Forelimb muscle (tissue), 1 donor: ENCODE measurements around the gene ZNF592. TPM values are rescaled to one million over a fixed set of nuclear protein-coding genes. Genes with fewer than 3 reads are reported as not detected.

Experiments
- DNase-seq: peaks from one replicate; pipeline ENCODE4 v3.0.0-alpha.2; 2013; ENCODE audit warnings: low read depth
- polyA plus RNA-seq: library from polyadenylated mRNA; unstranded; fragments of 120-200 nt; gene quantifications from one replicate; pipeline ENCODE4 v1.2.1, GENCODE V29; 2013; ENCODE audit not compliant: insufficient read length

The ZNF592 gene
- polyA plus RNA-seq, 1 donor = 22.2 TPM

DNA sequence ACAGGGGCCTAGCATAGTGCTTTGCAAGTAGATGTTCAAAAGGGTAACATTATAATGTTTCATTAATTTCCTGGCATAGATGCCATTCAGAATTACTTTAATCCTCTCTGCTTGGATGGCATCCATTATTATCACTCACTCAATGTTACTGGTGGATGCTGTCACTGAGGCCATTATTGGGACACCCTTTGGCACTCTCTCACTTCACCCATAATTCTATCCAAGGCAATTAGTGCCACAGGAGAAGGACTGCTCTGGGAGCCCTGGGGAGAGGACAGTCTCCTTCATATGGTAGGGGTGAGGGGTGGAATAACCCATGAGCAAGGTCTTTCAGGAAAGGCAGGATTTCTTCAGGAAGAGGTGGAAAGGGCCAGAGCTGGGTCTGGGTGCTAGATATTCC, 107.4 kb downstream of the ZNF592 start:
- DNase-seq = no peak

Other genes starting within 250 kb of the ZNF592 start
- gene ZSCAN2, start 147.6 kb upstream of the ZNF592 start, polyA plus RNA-seq = 11.7 TPM
- 16.9 TPM for gene WDR73, start 94.3 kb upstream of the ZNF592 start, polyA plus RNA-seq
- gene NMB, start 90.4 kb upstream of the ZNF592 start, polyA plus RNA-seq = 1.5 TPM
- 321 TPM for gene SEC11A, start 32.5 kb upstream of the ZNF592 start, polyA plus RNA-seq
- 92.1 TPM for gene ALPK3, start 68.8 kb downstream of the ZNF592 start, polyA plus RNA-seq
- 0.39 TPM for gene SLC28A1, start 136.1 kb downstream of the ZNF592 start, polyA plus RNA-seq
- gene PDE8A, start 233.3 kb downstream of the ZNF592 start, polyA plus RNA-seq = 25.6 TPM